ENCODE data around the gene TBC1D20.
A peak's percentile ranks its signal among the peaks of the same experiment; 100 is the strongest.

TBC1D20 gene

DNA sequence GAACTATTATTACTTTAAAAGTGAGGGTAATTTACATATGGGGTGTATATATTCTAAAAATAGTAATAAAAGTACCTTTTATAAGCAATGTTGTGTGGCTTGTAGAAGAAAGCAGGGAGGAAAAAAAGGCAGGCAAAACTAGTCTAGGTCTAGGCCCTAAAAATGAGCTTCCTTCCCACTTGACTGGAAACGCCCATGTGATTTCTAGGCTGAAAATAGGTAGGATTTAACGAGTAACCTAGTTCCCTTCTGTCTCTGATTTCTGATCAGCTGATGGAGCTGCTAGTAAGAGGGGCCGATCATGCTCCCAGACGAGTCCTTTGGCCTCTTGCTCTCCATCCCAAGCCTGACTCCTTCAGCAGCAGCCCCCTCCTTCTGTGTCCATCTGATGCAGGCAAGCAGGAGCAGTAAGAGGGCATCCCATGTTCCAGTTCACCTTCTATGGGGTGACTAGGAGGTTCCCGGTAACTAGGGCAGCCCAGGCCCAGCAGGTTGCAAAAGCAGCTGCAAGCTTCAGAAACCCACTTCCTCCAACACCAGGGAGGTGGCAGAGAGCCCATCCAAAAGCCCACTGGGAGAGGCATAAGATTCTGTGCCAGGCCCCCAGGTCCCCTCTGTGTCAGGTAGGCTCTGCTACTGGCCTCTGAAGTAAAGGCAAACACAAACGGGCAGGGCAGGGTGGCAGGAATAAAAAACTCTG lies 24.4 kb downstream of the TBC1D20 start:
- DNase-seq: peak; percentile 21

DNA sequence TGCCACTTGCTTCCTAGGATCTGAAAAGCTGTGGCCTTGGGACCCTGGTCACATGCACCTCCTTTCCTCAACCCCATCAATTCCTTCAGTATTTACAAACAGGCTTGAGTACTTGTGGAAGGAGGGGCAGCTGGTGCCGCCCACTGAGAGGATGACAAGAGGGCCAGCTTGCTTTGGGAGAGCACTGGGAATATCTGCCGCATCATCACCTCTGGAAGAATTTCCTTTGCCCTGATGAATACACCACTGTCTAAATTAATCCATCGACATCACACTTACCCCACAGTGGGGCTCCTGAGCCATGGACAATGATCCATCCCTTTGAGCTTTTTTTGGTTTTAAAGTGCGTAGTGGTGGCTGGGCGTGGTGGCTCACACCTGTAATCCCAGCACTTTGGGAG lies 25.9 kb downstream of the TBC1D20 start:
- DNase-seq: no peak

DNA sequence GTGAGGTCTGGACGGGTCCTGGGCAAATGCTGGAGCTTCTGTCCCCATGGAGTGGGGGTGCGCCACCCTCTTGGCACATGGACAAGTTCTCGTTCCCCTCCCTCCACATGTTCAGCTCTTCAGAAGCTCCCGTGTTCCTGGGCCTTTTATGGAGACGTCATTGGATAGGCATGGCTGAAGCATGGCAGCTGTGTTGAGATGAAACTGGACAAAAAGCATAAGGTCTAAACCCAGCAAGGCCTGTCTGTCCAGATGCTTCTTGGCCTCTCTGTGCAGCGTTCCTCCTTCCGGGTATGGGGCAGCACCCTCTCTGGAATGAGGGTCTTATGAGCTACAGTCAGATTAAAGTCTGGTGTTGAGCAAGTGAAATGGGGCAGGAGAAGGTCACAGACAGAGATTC lies 26.8 kb downstream of the TBC1D20 start:
- no peak for DNase-seq

DNA sequence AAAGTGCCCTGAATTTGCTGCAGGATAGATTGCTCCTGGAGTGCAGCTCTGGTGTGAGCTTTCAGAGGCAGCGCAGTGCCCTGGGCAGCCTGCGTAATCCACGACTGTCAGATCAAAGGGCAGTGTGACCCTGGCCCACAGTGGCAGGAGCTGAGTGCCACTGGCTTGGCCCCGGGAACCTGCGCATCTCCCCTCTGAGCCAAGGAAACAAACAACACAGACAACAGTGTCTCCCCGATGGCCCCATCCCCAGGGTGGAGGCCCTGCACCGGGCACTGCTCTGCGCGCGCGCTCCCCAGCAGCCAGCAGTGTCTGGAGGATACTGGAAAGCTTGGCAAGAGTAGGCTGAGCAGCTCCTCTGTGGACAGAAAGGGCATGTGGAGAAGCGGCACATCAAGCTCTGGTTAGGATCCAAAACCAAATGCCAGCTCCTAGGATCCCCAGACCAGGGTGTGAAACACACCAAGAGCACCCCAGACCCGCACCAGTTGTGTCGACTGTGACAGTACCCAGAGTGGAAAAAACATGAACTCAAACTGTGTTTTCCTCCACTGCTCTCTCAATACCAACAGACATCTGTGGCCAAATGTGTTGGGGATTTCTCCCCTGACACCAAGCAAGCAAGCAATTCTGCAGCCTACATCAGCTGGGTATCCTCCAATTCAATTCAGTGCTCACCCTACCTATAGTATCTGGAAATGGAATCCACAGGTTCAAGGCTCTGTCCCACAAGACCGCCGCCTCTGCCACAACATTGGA lies 27.5 kb downstream of the TBC1D20 start:
- DNase-seq: no peak

DNA sequence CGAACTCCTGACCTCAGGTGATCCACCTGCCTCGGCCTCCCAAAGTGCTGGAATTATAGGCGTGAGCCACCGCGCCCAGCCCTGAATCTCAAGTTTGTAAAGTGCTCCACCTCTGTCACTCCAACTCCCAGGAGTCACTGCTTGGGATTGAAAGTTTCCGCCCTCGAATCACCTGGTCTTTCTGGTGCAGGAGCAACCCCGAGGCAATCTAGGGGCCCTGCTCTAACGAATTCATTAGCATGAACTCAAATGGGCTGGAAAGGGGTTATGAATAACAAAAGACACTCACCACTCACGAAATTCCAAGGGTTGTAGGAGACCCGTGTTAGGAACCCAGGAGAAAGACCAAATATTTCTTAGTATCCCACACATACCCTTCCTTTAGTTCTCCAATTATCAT lies 28.1 kb downstream of the TBC1D20 start:
- DNase-seq: no peak

DNA sequence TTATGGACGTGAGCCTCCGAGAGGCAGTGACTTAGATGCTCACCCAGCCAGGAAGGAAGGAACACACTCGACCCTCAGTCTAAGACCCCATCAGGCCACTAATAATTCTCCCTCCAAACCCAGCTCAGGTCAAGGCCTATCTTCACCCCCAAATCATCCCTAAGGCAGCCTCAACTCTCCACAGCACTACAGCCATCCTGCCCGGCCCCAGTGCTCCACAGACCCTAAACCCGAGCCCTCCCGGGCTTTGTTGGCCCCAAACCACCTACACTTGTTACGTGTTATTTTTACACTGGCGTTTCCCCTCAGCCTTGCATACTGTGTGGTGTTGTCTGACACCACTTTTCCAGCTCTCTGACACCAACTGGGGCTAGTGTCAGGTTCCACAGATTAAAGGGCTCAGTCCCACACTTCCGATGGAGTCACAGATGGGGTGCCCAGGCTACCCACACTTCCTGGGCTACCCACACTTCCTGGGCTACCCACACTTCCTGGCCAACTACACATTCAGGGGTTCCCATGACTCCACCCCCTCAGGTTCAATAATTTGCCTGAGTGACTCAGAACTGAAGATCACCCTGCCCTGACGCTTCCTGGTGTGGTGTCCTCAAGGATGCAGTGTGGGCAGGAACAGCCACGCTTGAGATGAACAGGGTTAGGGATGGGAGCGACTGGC lies 28.9 kb downstream of the TBC1D20 start:
- peak; percentile 87 for DNase-seq

DNA sequence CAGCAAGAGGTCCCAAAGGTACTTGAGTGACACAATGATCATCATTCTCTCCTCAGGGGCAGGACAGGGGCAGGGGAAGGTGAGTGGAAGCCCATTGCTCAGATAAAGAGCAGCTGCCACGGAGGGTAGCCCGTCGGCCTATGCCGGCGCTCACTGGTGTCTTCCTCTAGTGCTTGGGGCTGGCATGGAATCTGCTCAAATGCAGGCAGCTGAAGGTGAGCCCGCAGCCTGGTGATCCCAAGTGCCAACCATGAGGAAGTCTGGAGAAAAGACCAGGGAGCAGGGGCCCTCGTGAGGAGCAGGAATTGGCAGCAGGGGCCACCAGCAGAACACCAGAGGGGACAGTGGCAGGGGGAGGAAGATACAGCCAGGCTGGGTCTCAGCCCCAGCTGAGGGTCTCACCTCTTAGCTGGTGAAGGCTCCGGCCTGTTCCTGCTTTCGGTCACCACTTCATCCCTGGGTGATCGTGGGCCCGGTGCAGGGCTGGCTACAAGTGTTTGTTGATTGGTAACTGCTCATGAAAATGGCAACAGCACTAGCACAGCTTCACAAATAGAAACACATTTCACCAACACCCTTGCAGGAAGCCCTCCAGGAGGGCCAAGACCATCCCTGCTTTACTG lies 29.5 kb downstream of the TBC1D20 start:
- no peak for DNase-seq

DNA sequence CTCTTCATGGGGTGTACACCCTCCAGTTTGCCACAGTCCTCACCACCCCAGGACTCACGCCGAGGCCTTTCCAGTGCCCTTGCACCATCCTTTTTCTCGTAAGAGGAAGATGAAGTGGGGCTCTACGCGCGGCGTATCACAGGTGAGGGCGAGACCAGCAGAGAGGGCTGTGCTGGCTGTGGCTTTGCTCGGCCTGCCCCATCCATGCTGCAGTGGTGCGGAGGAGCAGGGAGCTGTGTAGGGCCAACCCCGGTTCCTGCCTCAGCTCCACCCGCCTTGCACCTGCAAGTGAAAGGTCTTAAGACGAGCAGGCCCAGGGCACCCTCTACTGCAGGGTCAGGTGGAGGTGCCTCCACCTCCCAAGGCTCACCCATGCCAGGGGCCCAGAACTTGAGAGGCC lies 30.1 kb downstream of the TBC1D20 start:
- DNase-seq: no peak

DNA sequence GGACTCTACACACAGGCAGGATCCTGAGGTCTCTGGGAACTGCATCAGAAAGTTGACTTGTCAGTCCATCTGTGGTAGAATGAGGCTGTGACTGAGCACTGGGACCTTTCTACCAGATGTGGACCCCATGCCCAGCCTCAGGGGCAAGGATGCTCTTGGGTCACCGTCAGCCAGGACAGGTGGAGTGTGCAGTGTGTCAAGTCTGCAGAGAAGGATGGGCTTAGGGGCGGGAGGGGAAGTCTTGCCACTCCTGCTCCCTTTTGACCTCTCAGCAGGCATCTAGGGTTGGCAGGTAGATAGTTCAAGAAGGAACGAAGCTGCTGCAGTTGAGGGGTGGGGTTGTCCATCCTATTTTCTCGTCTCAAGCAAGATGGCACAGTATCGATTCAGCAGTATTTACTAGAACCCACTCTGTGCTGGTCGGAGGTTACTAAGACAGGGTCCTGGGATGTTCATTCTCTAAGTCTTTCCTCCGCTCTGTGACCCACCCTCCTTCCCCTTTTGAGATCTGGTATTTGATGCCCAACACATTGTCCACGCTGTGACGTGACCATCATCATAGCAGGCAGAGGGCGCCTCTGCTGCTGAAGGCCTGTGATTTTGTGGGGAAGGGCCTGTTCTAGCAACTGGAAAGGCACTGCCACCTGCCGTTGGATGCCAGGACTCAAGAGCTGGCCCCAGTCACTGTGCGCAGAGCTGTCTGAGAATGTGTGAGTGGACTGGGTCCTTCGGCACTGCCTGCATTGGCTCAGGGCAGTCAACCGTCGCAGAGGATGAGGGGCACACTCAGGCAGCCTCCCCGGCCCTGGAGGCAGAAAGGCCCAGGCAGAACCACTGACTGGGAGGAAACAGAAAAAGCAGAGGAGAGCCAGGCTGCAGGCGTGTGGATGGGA lies 31.1 kb downstream of the TBC1D20 start:
- DNase-seq: peak; percentile 48

DNA sequence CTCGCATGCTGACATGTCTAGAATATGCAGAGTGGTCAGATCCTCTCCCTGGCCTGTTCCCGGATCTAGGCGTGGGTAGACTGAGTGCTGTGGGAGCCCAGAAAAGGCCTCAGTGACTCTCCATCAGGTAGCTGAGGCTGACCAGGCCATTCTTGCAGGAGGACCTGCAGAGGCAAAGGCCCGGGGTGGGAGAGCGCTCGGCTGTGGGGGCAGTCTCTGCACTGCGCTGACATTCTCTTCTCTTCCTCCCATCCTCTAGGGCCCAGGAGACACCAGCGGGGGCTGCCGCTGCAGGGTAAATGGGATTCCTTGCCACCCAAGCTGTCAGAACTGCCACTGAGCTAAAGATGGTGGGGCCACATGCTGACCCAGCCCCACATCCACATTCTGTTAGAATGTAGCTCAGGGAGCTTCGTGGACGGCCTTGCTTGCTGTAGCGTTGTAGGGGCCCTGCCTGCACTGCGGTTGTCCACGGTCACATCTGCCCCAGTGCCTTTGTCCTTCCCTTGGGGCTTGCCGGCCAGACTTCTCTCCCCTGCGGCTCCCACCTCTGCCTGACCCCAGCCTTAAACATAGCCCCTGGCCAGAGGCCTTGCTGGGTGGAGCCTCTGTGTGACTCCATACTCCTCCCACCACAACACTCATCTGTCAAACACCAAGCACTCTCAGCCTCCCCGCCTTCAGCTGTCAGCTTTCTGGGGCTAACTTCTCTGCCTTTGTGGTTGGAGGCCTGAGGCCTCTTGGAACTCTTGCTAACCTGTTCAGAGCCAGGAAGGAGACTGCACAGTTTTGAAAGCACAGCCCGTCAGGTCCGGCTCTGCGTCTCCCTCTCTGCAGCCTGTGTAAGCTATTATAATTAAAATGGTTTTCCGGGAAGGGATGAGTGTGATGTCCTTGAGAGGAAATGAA lies 32.0 kb downstream of the TBC1D20 start:
- no peak for DNase-seq

DNA sequence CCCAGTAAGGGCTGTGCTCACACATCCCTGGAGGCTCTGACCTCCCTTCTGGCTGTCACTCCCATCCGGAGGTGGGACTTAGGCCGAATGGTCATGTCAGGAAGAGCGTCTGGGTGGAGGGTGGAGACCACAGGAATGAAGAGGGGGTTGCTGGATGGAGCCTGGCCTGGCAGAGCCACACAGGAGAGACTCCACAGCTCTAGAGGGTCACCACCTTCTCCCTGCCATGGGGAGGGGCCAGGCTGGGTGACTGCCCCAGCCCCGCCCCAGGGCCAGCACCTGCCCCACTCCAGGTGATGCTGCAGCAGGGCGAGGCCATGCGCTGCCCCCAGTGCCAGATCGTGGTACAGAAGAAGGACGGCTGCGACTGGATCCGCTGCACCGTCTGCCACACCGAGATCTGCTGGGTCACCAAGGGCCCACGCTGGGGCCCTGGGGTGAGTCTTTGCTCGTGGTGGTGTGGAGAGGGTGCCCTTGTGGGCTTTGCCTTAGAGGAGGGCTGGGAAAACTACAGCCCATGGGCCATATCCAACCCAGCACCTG lies 33.6 kb downstream of the TBC1D20 start:
- DNase-seq: no peak

DNA sequence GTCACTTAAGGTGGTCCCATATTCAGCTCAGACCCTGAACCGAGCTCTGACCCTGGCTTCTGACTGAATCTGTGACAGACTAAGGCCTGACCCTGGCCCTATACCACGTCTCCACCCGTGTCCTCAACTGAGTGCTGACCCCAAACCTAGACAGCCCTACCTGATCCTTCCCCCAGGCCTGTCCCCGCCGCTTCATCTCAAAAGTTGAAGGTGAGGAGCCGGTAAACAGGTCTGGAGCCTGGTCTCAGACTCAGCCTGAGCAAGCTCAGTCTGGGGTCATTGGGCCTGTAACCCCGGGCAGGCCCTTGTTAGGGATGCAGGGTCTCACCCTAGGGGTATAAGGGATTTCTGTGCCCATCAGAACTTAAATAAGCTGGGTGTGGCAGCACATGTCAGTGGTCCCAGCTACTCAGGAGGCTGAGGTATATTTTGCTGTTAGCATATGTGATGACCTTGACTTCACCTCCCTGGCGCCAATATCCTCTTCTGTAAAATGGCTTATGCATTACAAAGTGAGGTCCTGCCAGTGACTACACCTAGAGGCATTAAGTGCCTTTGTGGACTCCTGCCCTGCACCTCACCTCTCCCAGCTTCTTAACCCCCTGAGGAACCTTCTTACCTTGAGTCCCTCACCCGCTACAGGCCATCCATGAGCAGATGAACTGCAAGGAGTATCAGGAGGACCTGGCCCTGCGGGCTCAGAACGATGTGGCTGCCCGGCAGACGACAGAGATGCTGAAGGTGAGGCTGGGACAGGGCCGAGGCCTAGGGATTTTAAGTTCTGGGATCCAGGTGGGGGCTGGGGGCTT lies 34.3 kb downstream of the TBC1D20 start:
- no peak for DNase-seq

DNA sequence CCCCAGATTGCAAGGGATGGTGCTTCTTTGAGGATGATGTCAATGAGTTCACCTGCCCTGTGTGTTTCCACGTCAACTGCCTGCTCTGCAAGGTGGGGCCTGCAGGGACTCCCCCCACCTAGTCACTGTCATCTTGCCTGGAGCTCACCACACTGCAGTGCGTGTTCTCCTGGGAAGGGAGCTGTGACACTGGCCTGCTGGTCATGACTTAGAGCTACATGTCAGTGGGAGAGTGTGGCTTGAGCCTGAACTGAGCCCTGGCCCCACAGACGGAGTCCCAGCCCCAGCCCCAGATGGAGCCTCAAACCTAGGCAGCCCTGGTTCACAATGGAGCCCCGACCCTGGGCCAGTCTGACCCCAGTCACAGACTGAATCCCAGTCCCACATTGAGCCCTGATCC lies 34.9 kb downstream of the TBC1D20 start:
- DNase-seq: no peak

DNA sequence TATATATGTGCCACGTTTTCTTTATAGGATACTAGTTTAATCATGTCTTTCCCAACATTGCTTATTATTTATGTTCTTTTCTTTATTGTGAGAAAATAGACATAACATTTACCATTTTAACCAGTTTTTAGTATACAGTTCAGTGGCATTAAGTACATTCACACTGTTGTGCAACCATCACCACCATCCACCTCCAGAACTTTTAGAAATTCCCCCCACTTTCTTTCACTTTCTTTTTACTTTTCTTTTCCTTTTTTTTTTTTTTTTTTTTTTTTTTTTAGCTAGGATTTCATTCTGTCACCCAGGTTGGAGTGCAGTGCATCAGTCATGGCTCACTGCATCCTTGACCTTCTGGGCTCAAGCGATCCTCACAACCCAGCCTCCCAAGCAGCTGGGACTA lies 35.8 kb downstream of the TBC1D20 start:
- DNase-seq: no peak

DNA sequence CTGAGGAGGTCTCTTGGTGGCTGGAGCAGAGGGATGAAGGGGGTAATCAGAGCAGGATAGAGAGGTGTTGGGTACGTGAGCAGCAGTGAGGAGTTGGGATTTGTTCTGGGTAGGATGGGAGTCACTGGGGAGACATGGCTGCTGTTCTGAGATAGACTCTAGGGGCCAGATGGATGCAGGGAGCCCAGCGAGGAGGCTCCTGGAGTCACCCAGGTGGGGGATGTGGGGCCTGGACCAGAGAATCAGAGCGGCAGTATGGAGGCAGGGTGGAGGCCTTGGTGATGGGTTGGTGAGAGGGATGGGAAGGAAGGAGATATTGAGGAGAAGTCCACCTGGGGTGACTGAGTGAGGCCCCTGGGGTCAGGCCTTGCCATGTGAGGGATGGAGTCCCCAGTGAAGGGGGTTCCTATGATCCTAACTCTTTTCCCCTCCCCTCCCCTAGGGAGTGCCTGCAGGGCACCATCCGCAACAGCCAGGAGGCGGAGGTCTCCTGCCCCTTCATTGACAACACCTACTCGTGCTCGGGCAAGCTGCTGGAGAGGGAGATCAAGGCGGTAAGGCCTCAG lies 40.6 kb downstream of the TBC1D20 start:
- no peak for DNase-seq

DNA sequence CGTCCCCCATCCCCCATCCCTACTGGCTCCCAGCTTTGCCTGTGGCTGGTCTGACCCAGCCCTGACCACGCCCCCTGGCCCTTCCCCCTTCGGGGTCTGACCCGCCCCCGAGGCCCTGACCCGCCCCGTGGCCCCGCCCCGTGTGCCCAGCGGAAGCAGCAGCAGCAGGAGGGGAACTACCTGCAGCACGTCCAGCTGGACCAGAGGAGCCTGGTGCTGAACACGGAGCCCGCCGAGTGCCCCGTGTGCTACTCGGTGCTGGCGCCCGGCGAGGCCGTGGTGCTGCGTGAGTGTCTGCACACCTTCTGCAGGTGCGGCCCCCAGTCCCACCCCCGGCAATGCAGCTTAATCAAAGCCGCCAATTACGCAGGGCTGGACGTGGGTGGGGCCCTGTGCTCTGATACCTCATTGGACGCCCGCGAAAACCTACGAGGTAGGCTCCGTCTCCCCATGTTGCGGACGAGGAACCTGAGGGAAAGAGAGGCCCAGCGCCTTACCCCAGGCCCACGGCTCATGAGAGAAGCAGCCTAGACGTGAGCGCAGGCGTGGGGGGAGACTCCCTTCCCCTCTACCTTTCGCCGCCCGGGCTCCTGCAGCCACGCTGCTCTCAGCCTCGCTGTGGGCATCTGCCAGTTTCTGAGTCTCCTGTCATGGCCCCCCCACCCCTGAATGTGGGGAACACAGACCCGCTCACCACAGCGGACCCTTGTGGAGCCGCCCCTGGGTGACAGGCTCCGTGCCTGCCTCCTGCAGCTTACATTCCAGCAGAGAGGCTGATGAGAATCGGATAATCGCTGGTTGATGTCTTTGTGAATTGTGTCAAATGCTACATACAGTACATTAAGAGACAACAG lies 41.4 kb downstream of the TBC1D20 start:
- no peak for DNase-seq

DNA sequence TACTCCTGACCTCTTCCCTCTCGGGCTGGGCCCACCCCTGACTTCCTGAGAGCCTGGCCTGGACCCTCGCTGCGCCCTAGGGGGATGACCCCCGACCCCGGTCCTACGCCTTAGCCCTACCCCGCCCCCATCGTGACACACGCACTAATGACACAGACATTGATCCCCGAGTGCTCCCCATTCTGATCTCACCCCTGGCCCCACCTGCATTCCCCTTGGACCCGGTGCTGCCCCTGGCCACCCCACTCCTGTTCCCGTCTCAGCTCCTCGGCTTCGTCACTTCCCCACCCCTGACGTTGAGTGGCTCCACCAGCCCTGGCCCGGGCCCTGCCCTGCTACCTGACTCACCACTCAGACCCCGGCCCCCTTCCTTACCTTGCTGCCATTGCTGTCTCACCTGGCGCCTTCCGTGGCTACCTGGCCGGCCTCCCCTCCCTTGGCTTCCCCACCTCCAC lies 42.1 kb downstream of the TBC1D20 start:
- DNase-seq: no peak

DNA sequence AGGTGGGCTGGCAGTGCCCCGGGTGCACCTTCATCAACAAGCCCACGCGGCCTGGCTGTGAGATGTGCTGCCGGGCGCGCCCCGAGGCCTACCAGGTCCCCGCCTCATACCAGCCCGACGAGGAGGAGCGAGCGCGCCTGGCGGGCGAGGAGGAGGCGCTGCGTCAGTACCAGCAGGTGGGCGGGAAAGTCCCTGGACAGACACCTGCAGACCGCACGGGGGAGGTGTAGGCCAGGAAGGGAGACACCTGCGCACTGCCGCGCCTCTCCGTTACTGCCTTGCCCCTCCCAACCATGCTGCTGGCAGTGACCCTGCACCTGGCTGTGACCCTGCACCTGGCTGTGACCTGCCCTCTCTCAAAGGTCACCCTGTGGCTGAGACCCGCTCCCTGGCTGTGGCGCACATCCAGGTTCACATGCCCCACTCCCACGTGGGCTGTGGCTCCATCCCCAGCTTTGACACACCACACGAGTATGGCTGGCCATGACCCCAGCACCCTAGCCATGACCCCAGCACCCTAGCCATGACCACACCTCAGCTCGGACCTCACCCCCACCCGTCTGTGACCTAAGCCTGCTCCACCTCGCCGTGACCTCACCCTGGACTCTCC lies 42.7 kb downstream of the TBC1D20 start:
- no peak for DNase-seq

All from activated CD4-positive, alpha-beta T cell treated with anti-CD3 and anti-CD28 coated beads, Interleukin-2, amount 50 U/mL, for 16 hours (primary cell).